RWPE2 (cell line): Measurements from ENCODE around the gene MGMT.

Experiments used
- ATAC-seq: fragments of 200-7000 bp; cut with Tn5 transposase; 3 replicates; pipeline ENCODE4 v1.9.1; 2021; ENCODE audit warnings: low read depth
- DNase-seq: peaks from one replicate; pipeline ENCODE4 v3.0.0-alpha.2; 2020; ENCODE audit warnings: low spot score
- H3K27ac ChIP-seq: fragments of 450-650 bp; 2 replicates; pipeline ENCODE4 v1.5.1; 2017; ENCODE audit warnings: mild to moderate bottlenecking; ENCODE audit not compliant: poor library complexity, severe bottlenecking
- H3K27me3 ChIP-seq: fragments of 250-450 bp; sonication (Bioruptor Pico); 2 replicates; pipeline ENCODE4 v1.5.1; 2021; ENCODE audit warnings: mild to moderate bottlenecking, moderate library complexity; ENCODE audit not compliant: insufficient read depth, poor library complexity, severe bottlenecking
- H3K36me3 ChIP-seq: fragments of 250-450 bp; sonication (Bioruptor Pico); 2 replicates; pipeline ENCODE4 v1.5.1; 2020; ENCODE audit warnings: low read depth, mild to moderate bottlenecking, moderate library complexity
- H3K4me1 ChIP-seq: fragments of 250-450 bp; sonication (Bioruptor Pico); 2 replicates; pipeline ENCODE4 v1.5.1; 2021; ENCODE audit warnings: mild to moderate bottlenecking, moderate library complexity; ENCODE audit not compliant: insufficient read depth, poor library complexity, severe bottlenecking
- H3K4me3 ChIP-seq: fragments of 250-450 bp; sonication (Bioruptor Pico); 2 replicates; pipeline ENCODE4 v1.5.1; 2021; ENCODE audit warnings: mild to moderate bottlenecking, moderate library complexity; ENCODE audit not compliant: severe bottlenecking
- H3K9me3 ChIP-seq: fragments of 250-450 bp; sonication (Bioruptor Pico); 2 replicates; pipeline ENCODE4 v1.5.1; 2021; ENCODE audit warnings: mild to moderate bottlenecking, moderate library complexity; ENCODE audit not compliant: severe bottlenecking
- CTCF ChIP-seq: fragments of 450-650 bp; IDR thresholded peaks from one replicate; pipeline ENCODE4 v1.5.1; 2017; ENCODE audit warnings: mild to moderate bottlenecking, moderate library complexity; ENCODE audit not compliant: poor library complexity, severe bottlenecking

Gene MGMT

GRCh38 chr10:129642427-129642826 is 175.4 kb downstream of the MGMT start:
- Histone ChIP-seq H3K4me1 (peaks cover 7% of the 10 kb centered on the region), H3K27me3 (no peaks in the 10 kb centered on the region), H3K27ac (no peak overlapping the region), H3K9me3 (no peaks in the 10 kb centered on the region), H3K36me3 (no peaks in the 10 kb centered on the region), H3K4me3 (no peak overlapping the region)
- ATAC-seq = peak; percentile 96
- no peak for DNase-seq
- no peak for TF ChIP-seq CTCF

GRCh38 chr10:129643266-129643665 is 176.2 kb downstream of the MGMT start:
- no peak overlapping the region for H3K4me3 ChIP-seq
- DNase-seq = no peak
- ATAC-seq = no peak
- H3K4me1 ChIP-seq = peaks cover 7% of the 10 kb centered on the region
- no peaks in the 10 kb centered on the region for H3K9me3 ChIP-seq
- no peaks in the 10 kb centered on the region for H3K27me3 ChIP-seq
- H3K27ac ChIP-seq = no peak overlapping the region
- no peaks in the 10 kb centered on the region for H3K36me3 ChIP-seq
- no peak for TF ChIP-seq CTCF

GRCh38 chr10:129645487-129645886 is 178.4 kb downstream of the MGMT start:
- no peak for ATAC-seq
- no peak overlapping the region for H3K4me3 ChIP-seq
- H3K27ac ChIP-seq = no peak overlapping the region
- no peaks in the 10 kb centered on the region for H3K27me3 ChIP-seq
- no peaks in the 10 kb centered on the region for H3K36me3 ChIP-seq
- H3K9me3 ChIP-seq = no peaks in the 10 kb centered on the region
- no peak for TF ChIP-seq CTCF
- DNase-seq = no peak
- peaks cover 7% of the 10 kb centered on the region for H3K4me1 ChIP-seq

GRCh38 chr10:129646973-129647372 is 179.9 kb downstream of the MGMT start:
- Histone ChIP-seq H3K27ac (no peak overlapping the region), H3K36me3 (no peaks in the 10 kb centered on the region), H3K9me3 (no peaks in the 10 kb centered on the region), H3K4me3 (no peak overlapping the region), H3K27me3 (no peaks in the 10 kb centered on the region), H3K4me1 (peaks cover 7% of the 10 kb centered on the region)
- DNase-seq (no peak), ATAC-seq (no peak)
- TF ChIP-seq CTCF = no peak

- no peak for ATAC-seq
- DNase-seq = no peak
- Histone ChIP-seq H3K36me3 (no peaks in the 10 kb centered on the region), H3K27ac (no peak overlapping the region), H3K4me1 (peaks cover 2% of the 10 kb centered on the region), H3K4me3 (no peak overlapping the region), H3K9me3 (no peaks in the 10 kb centered on the region), H3K27me3 (no peaks in the 10 kb centered on the region)
- no peak for TF ChIP-seq CTCF
Observed at GRCh38 chr10:129647590-129647989, 180.5 kb downstream of the MGMT start.
